ENCODE results near the gene COX7A1. TPM values are rescaled to one million over a fixed set of nuclear protein-coding genes. Genes with fewer than 3 reads are reported as not detected.

COX7A1 gene
- total RNA-seq: not detected
- polyA plus RNA-seq (2013, experiment 1 of 2): not detected
- polyA plus RNA-seq (2013, experiment 2 of 2): 4.7 TPM
- 0 to 0.13 (median 0) reads per million in 172 experiments for total RNA-seq

- Histone ChIP-seq H3K9me3 (ENCODE audit: control insufficient read depth in 1 of 2, insufficient read depth in 1 of 2, low read length in 2 of 2) (no peaks in the 10 kb centered on the region), H3K4me3 (ENCODE audit: low read length) (no peak within 1 kb of the TSS), H3K27ac (ENCODE audit: low read depth in 1 of 2, low read length in 2 of 2) (no peak within 1 kb of the TSS), H3K36me3 (ENCODE audit: insufficient read depth, low read length) (peaks cover 33% of the 10 kb centered on the region), H3K27me3 (ENCODE audit: control insufficient read depth in 1 of 2, insufficient read depth in 2 of 2, low read length in 2 of 2) (no peaks in the 10 kb centered on the region), H3K4me1 (ENCODE audit: insufficient read depth, low read length) (no peaks in the 10 kb centered on the region)
- peaks cover 36% of the 10 kb centered on the region for H3K36me3 Mint-ChIP-seq (ENCODE audit: low read depth)
- ChIA-PET POLR2A (interaction anchor here (1.5 kb wide), 1 partner anchor 25 kb away, joined by 3 read pairs; no protein-coding TSS in a partner anchor), CTCF (no interaction called here)
- H3K4me3 Mint-ChIP-seq: no peak within 1 kb of the TSS
- intact Hi-C loops (cut with DNase I, micrococcal nuclease): no loop called here
- TF ChIP-seq CTCF (IDR thresholded peaks at IDR 0.05): no peak
- no peaks in the 10 kb centered on the region for H3K27me3 Mint-ChIP-seq
- no peaks in the 10 kb centered on the region for H3K9me3 Mint-ChIP-seq
- H3K27ac Mint-ChIP-seq: no peak within 1 kb of the TSS
- DNase-seq: no peak
- H3K4me1 Mint-ChIP-seq (ENCODE audit: low read depth): no peaks in the 10 kb centered on the region
- ATAC-seq (ENCODE audit: poor library complexity): no peak
Measured at GRCh38 chr19:36152352-36153091, at the start of gene COX7A1. TSS of gene COX7A1 (minus strand) at chr19:36152447. CDS start at chr19:36152407, 40 bp downstream.

- Histone ChIP-seq H3K27ac (ENCODE audit: low read depth in 1 of 2, low read length in 2 of 2) (no peak overlapping the region), H3K4me1 (ENCODE audit: insufficient read depth, low read length) (no peaks in the 10 kb centered on the region), H3K9me3 (ENCODE audit: control insufficient read depth in 1 of 2, insufficient read depth in 1 of 2, low read length in 2 of 2) (no peaks in the 10 kb centered on the region), H3K4me3 (ENCODE audit: low read length) (no peak overlapping the region), H3K36me3 (ENCODE audit: insufficient read depth, low read length) (peaks cover 10% of the 10 kb centered on the region), H3K27me3 (ENCODE audit: control insufficient read depth in 1 of 2, insufficient read depth in 2 of 2, low read length in 2 of 2) (no peaks in the 10 kb centered on the region)
- ChIA-PET POLR2A (interaction anchor here (1.6 kb wide), 1 partner anchor 13 kb away, joined by 3 read pairs; the partner anchor contains the start of genes ZNF146 and ZNF565), CTCF (no interaction called here)
- Mint-ChIP-seq H3K4me1 (ENCODE audit: low read depth) (peaks cover 4% of the 10 kb centered on the region), H3K36me3 (ENCODE audit: low read depth) (peaks cover 32% of the 10 kb centered on the region), H3K9me3 (no peaks in the 10 kb centered on the region), H3K27ac (no peak overlapping the region), H3K4me3 (no peak overlapping the region), H3K27me3 (no peaks in the 10 kb centered on the region)
- TF ChIP-seq CTCF (IDR thresholded peaks at IDR 0.05): no peak
- no peak for ATAC-seq (ENCODE audit: poor library complexity)
- no peak for DNase-seq
- intact Hi-C loops (cut with DNase I, micrococcal nuclease): no loop called here
Measured at GRCh38 chr19:36201684-36202083, 49.4 kb upstream of the COX7A1 start.

- H3K27ac Mint-ChIP-seq: no peak overlapping the region
Measured at GRCh38 chr19:36198119-36198518, 45.9 kb upstream of the COX7A1 start.

More at GRCh38 chr19:36198119-36198518, 45.9 kb upstream of the COX7A1 start:
- H3K4me3 Mint-ChIP-seq: no peak overlapping the region
- peaks cover 52% of the 10 kb centered on the region for H3K36me3 Mint-ChIP-seq (ENCODE audit: low read depth)
- H3K27me3 Mint-ChIP-seq: no peaks in the 10 kb centered on the region
- TF ChIP-seq CTCF (IDR thresholded peaks at IDR 0.05): no peak
- ATAC-seq (ENCODE audit: poor library complexity) (no peak), DNase-seq (no peak)
- peaks cover 4% of the 10 kb centered on the region for H3K4me1 Mint-ChIP-seq (ENCODE audit: low read depth)
- intact Hi-C loops (cut with DNase I, micrococcal nuclease): no loop called here
- CTCF ChIA-PET: no interaction called here
- no peaks in the 10 kb centered on the region for H3K9me3 Mint-ChIP-seq
- H3K27me3 ChIP-seq (ENCODE audit: control insufficient read depth in 1 of 2, insufficient read depth in 2 of 2, low read length in 2 of 2): no peaks in the 10 kb centered on the region
- H3K36me3 ChIP-seq (ENCODE audit: insufficient read depth, low read length): peaks cover 25% of the 10 kb centered on the region
- H3K27ac ChIP-seq (ENCODE audit: low read depth in 1 of 2, low read length in 2 of 2): no peak overlapping the region
- no peaks in the 10 kb centered on the region for H3K9me3 ChIP-seq (ENCODE audit: control insufficient read depth in 1 of 2, insufficient read depth in 1 of 2, low read length in 2 of 2)
- POLR2A ChIA-PET: no interaction called here
- H3K4me1 ChIP-seq (ENCODE audit: insufficient read depth, low read length): no peaks in the 10 kb centered on the region
- H3K4me3 ChIP-seq (ENCODE audit: low read length): no peak overlapping the region

Measured in CD4-positive, alpha-beta T cell (primary cell).